Body of pancreas (tissue), 4 donors: ENCODE measurements around the gene KRT10.

ENCODE experiments used
- CTCF ChIP-seq, 7 experiments: fragments of 450-650 bp in 4 of 7; fragments of 200-600 bp in 3 of 7; sonication (generic) in 3 of 7; IDR thresholded peaks; one replicate each; pipeline ENCODE4 v1.5.1; 2016 to 2019; ENCODE audit warnings: antibody characterized with exemption in 7 of 7
- POLR2A ChIP-seq, 3 donors: fragments of 450-650 bp; IDR thresholded peaks; one replicate each; pipeline ENCODE4 v1.6.1; 2016; ENCODE audit warnings: antibody characterized with exemption in 3 of 3, mild to moderate bottlenecking in 2 of 3

GRCh38 chr17:40793832-40794231 is 28.6 kb downstream of the KRT10 start:
- TF ChIP-seq CTCF (IDR thresholded peaks at IDR 0.05) (no peak), POLR2A (IDR thresholded peaks at IDR 0.05) (no peak)
